Panc1 (cell line): ENCODE measurements around the gene UGT1A3. TPM values are rescaled to one million over a fixed set of nuclear protein-coding genes. Genes with fewer than 3 reads are reported as not detected.

Source experiments
- ATAC-seq: fragments of 200-7000 bp; cut with Tn5 transposase; 2 replicates; pipeline ENCODE4 v1.9.1; 2020; ENCODE audit warnings: mild to moderate bottlenecking, moderate library complexity
- BruUV-seq: library from RNA; stranded (reverse); fragments of 400-500 nt; replicated peaks from 2 replicates; lab custom pipeline; 2021; lab: Mats Ljungman, UMichigan
- CTCF ChIA-PET: fragments of 300-600 bp; sonication (Branson Sonifier 250); formaldehyde crosslinking; loops from one replicate; lab custom pipeline; 2022; ENCODE audit warnings: antibody characterized with exemption; lab: Charles Lee
- POLR2A ChIA-PET: fragments of 300-600 bp; sonication (Branson Sonifier 250); formaldehyde crosslinking; loops from one replicate; lab custom pipeline; 2022; ENCODE audit warnings: antibody characterized with exemption; lab: Charles Lee
- DNase-seq: peaks from one replicate; pipeline ENCODE4 v3.0.0-alpha.2; 2010; ENCODE audit warnings: low read depth, low spot score
- H3K27ac ChIP-seq: 2 replicates; pipeline ENCODE4 v1.5.1; 2011; ENCODE audit warnings: mild to moderate bottlenecking, low read length, inconsistent platforms
- H3K27me3 ChIP-seq: fragments of 200-500 bp; sonication (Bioruptor generic); 2 replicates; pipeline ENCODE4 v1.6.0; 2014; ENCODE audit warnings: low read length, inconsistent platforms; ENCODE audit not compliant: control insufficient read depth, insufficient read depth
- H3K36me3 ChIP-seq: fragments of 200-500 bp; sonication (Bioruptor generic); 2 replicates; pipeline ENCODE4 v1.5.1; 2014; ENCODE audit warnings: inconsistent platforms, mild to moderate bottlenecking, low read length, moderate library complexity; ENCODE audit not compliant: control insufficient read depth, insufficient read depth
- H3K4me1 ChIP-seq: 2 replicates; pipeline ENCODE4 v1.5.1; 2011; ENCODE audit warnings: inconsistent platforms, mild to moderate bottlenecking, low read length, moderate library complexity; ENCODE audit not compliant: control insufficient read depth, insufficient read depth
- H3K4me3 ChIP-seq, 2 experiments: 2 replicates each; pipeline ENCODE4 v1.5.1; 2011 to 2012; ENCODE audit warnings: low read depth in 2 of 2, low read length in 2 of 2, mild to moderate bottlenecking in 2 of 2, inconsistent platforms in 1 of 2, moderate library complexity in 1 of 2
- H3K9me3 ChIP-seq: fragments of 200-500 bp; sonication (Bioruptor generic); 2 replicates; pipeline ENCODE4 v1.5.1; 2014; ENCODE audit warnings: low read depth, mild to moderate bottlenecking, inconsistent platforms, low read length, moderate library complexity; ENCODE audit not compliant: control insufficient read depth, insufficient read depth
- POLR2AphosphoS5 ChIP-seq: IDR thresholded peaks from 2 replicates; pipeline ENCODE4 v1.6.1; 2012; ENCODE audit warnings: mild to moderate bottlenecking, low read depth, low read length, moderate library complexity
- SIN3A ChIP-seq: IDR thresholded peaks from 2 replicates; pipeline ENCODE4 v1.6.1; 2012; ENCODE audit warnings: low read depth, mild to moderate bottlenecking, low read length, moderate library complexity, borderline replicate concordance; ENCODE audit not compliant: insufficient read depth
- TCF7L2 ChIP-seq: IDR thresholded peaks from 2 replicates; pipeline ENCODE4 v1.6.1; 2011; ENCODE audit warnings: mild to moderate bottlenecking, low read depth, low read length, inconsistent platforms
- in situ Hi-C: cut with HindIII; loops from 2 replicates; pipeline ENCODE4 v1.10.0; 2016; ENCODE audit warnings: low sequenced_read_pairs, low pct_unique_long_range_greater_than_20kb
- intact Hi-C: fragments of 100-400 bp; cut with micrococcal nuclease; formaldehyde crosslinking; loops from one replicate; pipeline ENCODE4 v1.10.0; 2022; ENCODE audit not compliant: unreplicated experiment
- total RNA-seq: library from RNA; stranded (reverse); gene quantifications from one replicate; pipeline ENCODE4 v1.2.1, GENCODE V29; 2021; ENCODE audit not compliant: unreplicated experiment
- TF ChIP-seq, protein P1 (sequence below): fragments of 450-650 bp; IDR thresholded peaks from 2 replicates; pipeline ENCODE4 v1.5.1; 2017; ENCODE audit warnings: mild to moderate bottlenecking
- TF ChIP-seq, protein P2 (sequence below), 2 experiments: IDR thresholded peaks; 2 replicates each; pipeline ENCODE4 v1.6.1; 2011 to 2012; ENCODE audit warnings: low read depth in 2 of 2, control low read depth in 1 of 2, low read length in 1 of 2, mild to moderate bottlenecking in 1 of 2, moderate library complexity in 1 of 2; ENCODE audit not compliant: insufficient read depth in 1 of 2

The UGT1A3 gene
- total RNA-seq, 1 experiment from 2014 or later, result not detected

DNA sequence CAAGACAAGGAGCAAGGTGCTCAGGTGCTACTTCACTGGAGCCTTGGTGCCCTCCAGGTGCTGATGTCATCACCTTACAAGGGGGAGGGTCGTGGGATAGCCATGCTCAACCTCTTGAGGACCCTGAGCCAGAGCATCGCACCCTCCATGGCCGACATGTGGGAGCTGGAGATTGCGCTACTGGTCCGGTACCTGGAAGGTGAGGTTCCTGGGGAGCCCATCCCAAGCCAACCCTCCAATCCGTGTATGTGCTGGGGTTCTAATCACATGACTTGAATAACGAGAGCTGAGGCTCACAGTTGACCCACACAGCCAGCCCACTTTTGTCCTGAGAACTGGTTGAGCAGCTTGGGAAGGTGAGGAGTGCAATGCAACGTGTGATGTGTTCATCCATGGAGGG, 75.2 kb downstream of the UGT1A3 start:
- no peak for ATAC-seq
- intact Hi-C loops (no loop called here), in situ Hi-C loops (no loop called here)
- Histone ChIP-seq H3K27ac (no peak overlapping the region), H3K9me3 (no peaks in the 10 kb centered on the region), H3K4me3 (no peak overlapping the region), H3K4me1 (no peaks in the 10 kb centered on the region), H3K27me3 (no peaks in the 10 kb centered on the region; the same call in 1 of the 2 replicates), H3K36me3 (no peaks in the 10 kb centered on the region)
- no TSS peak for BruUV-seq
- TF ChIP-seq, protein P1, sequence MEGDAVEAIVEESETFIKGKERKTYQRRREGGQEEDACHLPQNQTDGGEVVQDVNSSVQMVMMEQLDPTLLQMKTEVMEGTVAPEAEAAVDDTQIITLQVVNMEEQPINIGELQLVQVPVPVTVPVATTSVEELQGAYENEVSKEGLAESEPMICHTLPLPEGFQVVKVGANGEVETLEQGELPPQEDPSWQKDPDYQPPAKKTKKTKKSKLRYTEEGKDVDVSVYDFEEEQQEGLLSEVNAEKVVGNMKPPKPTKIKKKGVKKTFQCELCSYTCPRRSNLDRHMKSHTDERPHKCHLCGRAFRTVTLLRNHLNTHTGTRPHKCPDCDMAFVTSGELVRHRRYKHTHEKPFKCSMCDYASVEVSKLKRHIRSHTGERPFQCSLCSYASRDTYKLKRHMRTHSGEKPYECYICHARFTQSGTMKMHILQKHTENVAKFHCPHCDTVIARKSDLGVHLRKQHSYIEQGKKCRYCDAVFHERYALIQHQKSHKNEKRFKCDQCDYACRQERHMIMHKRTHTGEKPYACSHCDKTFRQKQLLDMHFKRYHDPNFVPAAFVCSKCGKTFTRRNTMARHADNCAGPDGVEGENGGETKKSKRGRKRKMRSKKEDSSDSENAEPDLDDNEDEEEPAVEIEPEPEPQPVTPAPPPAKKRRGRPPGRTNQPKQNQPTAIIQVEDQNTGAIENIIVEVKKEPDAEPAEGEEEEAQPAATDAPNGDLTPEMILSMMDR, result no peak
- TF ChIP-seq, protein P2, sequence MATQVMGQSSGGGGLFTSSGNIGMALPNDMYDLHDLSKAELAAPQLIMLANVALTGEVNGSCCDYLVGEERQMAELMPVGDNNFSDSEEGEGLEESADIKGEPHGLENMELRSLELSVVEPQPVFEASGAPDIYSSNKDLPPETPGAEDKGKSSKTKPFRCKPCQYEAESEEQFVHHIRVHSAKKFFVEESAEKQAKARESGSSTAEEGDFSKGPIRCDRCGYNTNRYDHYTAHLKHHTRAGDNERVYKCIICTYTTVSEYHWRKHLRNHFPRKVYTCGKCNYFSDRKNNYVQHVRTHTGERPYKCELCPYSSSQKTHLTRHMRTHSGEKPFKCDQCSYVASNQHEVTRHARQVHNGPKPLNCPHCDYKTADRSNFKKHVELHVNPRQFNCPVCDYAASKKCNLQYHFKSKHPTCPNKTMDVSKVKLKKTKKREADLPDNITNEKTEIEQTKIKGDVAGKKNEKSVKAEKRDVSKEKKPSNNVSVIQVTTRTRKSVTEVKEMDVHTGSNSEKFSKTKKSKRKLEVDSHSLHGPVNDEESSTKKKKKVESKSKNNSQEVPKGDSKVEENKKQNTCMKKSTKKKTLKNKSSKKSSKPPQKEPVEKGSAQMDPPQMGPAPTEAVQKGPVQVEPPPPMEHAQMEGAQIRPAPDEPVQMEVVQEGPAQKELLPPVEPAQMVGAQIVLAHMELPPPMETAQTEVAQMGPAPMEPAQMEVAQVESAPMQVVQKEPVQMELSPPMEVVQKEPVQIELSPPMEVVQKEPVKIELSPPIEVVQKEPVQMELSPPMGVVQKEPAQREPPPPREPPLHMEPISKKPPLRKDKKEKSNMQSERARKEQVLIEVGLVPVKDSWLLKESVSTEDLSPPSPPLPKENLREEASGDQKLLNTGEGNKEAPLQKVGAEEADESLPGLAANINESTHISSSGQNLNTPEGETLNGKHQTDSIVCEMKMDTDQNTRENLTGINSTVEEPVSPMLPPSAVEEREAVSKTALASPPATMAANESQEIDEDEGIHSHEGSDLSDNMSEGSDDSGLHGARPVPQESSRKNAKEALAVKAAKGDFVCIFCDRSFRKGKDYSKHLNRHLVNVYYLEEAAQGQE (IDR thresholded peaks at IDR 0.05; ENCODE audit: insufficient read depth in 1 of 2, low read depth in 2 of 2, low read length in 1 of 2), result no peak
- TF ChIP-seq POLR2AphosphoS5 (no peak), SIN3A (no peak), TCF7L2 (no peak)
- POLR2A ChIA-PET, result no interaction called here
- CTCF ChIA-PET, result no interaction called here
- DNase-seq, result no peak

DNA sequence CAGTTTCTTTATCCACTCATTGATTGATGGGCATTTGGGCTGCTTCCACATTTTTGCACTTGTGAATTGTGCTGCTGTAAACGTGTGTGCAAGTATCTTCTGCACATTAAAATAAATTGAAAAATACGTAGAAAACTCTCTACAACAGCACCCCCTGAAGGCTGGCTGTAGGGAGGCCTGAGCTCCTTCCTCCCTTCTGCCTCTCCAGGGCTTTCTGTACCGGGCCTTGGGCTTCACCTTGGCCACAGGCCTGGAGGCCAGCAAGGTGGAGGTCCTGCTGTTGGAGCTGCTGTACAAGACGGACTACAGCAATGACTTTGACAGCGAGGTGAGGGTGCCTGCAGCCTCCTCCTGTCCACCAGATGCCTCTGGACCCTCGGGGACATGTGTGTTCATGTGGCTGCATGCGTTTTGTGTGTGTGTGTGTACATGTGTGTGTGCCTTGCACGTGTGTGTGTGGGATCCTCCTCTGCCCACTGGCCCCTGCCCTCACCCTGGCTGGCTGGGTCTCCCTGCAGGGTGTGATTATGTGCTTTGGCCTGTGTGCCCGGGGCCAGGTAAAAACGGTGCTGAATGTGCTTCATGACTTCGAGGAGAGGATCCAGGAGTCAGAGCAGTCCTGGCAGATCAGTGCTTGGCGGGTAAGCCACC, 78.5 kb downstream of the UGT1A3 start:
- Histone ChIP-seq H3K27me3 (no peaks in the 10 kb centered on the region; the same call in 1 of the 2 replicates), H3K9me3 (no peaks in the 10 kb centered on the region), H3K27ac (no peak overlapping the region), H3K4me1 (no peaks in the 10 kb centered on the region), H3K36me3 (no peaks in the 10 kb centered on the region), H3K4me3 (no peak overlapping the region)
- DNase-seq, result no peak
- intact Hi-C loops (no loop called here), in situ Hi-C loops (no loop called here)
- ChIA-PET POLR2A (no interaction called here), CTCF (no interaction called here)
- BruUV-seq, result no TSS peak
- TF ChIP-seq, protein P2 (IDR thresholded peaks at IDR 0.05; ENCODE audit: insufficient read depth in 1 of 2, low read depth in 2 of 2, low read length in 1 of 2), result no peak
- TF ChIP-seq TCF7L2, result no peak
- TF ChIP-seq, protein P1, result no peak
- no peak for TF ChIP-seq SIN3A
- TF ChIP-seq POLR2AphosphoS5, result no peak
- ATAC-seq, result no peak
